Transverse colon (tissue), 3 donors: ENCODE measurements around the gene SNRPA.

Source experiments
- CTCF ChIP-seq, 5 experiments: fragments of 200-600 bp in 3 of 5; fragments of 450-650 bp in 2 of 5; sonication (generic) in 3 of 5; IDR thresholded peaks; 1 replicate in 2 of 5; 2 replicates in 3 of 5; pipeline ENCODE4 v1.5.1; 2016 to 2017; ENCODE audit warnings: antibody characterized with exemption in 5 of 5, inconsistent platforms in 3 of 5, mild to moderate bottlenecking in 2 of 5, moderate library complexity in 1 of 5
- EP300 ChIP-seq: sonication (generic); formaldehyde crosslinking; IDR thresholded peaks from one replicate; pipeline ENCODE4 v1.6.1; 2017; ENCODE audit warnings: antibody characterized with exemption, low read depth
- POLR2A ChIP-seq: fragments of 450-650 bp; IDR thresholded peaks from one replicate; pipeline ENCODE4 v1.6.1; 2016; ENCODE audit warnings: antibody characterized with exemption, mild to moderate bottlenecking, moderate library complexity

GRCh38 chr19:40742886-40743285 is 8.1 kb upstream of the SNRPA start:
- TF ChIP-seq POLR2A (no peak), CTCF (IDR thresholded peaks at IDR 0.05) (no peak), EP300 (no peak)
